Endothelial cell (in vitro differentiated cells): ENCODE measurements around the gene AFAP1L2. TPM values are rescaled to one million over a fixed set of nuclear protein-coding genes. Genes with fewer than 3 reads are reported as not detected.

Experiments used
- DNase-seq: peaks from one replicate; pipeline ENCODE4 v3.0.0; 2021; ENCODE audit warnings: low spot score
- H3K27ac Mint-ChIP-seq: one replicate; pipeline ENCODE4 v1.8.0; 2021; ENCODE audit warnings: mixed read lengths, inconsistent platforms; ENCODE audit not compliant: unreplicated experiment
- H3K27me3 Mint-ChIP-seq: one replicate; pipeline ENCODE4 v1.8.0; 2021; ENCODE audit warnings: mild to moderate bottlenecking, moderate library complexity, mixed read lengths, inconsistent platforms; ENCODE audit not compliant: unreplicated experiment
- H3K36me3 Mint-ChIP-seq: one replicate; pipeline ENCODE4 v1.8.0; 2021; ENCODE audit warnings: mild to moderate bottlenecking, low read depth, mixed read lengths, inconsistent platforms; ENCODE audit not compliant: unreplicated experiment
- H3K4me1 Mint-ChIP-seq: one replicate; pipeline ENCODE4 v1.8.0; 2021; ENCODE audit warnings: mild to moderate bottlenecking, mixed read lengths, inconsistent platforms; ENCODE audit not compliant: unreplicated experiment
- H3K4me3 Mint-ChIP-seq: one replicate; pipeline ENCODE4 v1.8.0; 2021; ENCODE audit warnings: mild to moderate bottlenecking, mixed read lengths, inconsistent platforms; ENCODE audit not compliant: unreplicated experiment
- H3K9me3 Mint-ChIP-seq: one replicate; pipeline ENCODE4 v1.8.0; 2021; ENCODE audit warnings: mixed read lengths, inconsistent platforms; ENCODE audit not compliant: unreplicated experiment
- total RNA-seq: library from RNA; stranded (reverse); fragmentation: NEBNext Ultra II Directional; extraction: Animal tissue kit (Norgen Biotek cat#: 25700); gene quantifications from one replicate; pipeline ENCODE4 v1.2.1, GENCODE V29; 2021; ENCODE audit not compliant: unreplicated experiment
- TF ChIP-seq, protein P1 (sequence below): fragments of 200-600 bp; sonication (generic); IDR thresholded peaks from one replicate; pipeline ENCODE4 v1.5.0; 2021; ENCODE audit warnings: antibody characterized with exemption; ENCODE audit not compliant: unreplicated experiment

AFAP1L2 gene
- total RNA-seq, 1 donor from 2014 or later: 0.77 TPM

GRCh38 chr10:114372995-114373394, 31.3 kb downstream of the AFAP1L2 start:
- Mint-ChIP-seq H3K36me3 (no peaks in the 10 kb centered on the region), H3K27ac (no peak overlapping the region), H3K27me3 (peaks cover 2% of the 10 kb centered on the region), H3K4me3 (no peak overlapping the region), H3K4me1 (peaks cover 5% of the 10 kb centered on the region), H3K9me3 (no peaks in the 10 kb centered on the region)
- no peak for DNase-seq
- TF ChIP-seq, protein P1, sequence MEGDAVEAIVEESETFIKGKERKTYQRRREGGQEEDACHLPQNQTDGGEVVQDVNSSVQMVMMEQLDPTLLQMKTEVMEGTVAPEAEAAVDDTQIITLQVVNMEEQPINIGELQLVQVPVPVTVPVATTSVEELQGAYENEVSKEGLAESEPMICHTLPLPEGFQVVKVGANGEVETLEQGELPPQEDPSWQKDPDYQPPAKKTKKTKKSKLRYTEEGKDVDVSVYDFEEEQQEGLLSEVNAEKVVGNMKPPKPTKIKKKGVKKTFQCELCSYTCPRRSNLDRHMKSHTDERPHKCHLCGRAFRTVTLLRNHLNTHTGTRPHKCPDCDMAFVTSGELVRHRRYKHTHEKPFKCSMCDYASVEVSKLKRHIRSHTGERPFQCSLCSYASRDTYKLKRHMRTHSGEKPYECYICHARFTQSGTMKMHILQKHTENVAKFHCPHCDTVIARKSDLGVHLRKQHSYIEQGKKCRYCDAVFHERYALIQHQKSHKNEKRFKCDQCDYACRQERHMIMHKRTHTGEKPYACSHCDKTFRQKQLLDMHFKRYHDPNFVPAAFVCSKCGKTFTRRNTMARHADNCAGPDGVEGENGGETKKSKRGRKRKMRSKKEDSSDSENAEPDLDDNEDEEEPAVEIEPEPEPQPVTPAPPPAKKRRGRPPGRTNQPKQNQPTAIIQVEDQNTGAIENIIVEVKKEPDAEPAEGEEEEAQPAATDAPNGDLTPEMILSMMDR: no peak

GRCh38 chr10:114372179-114372578, 32.1 kb downstream of the AFAP1L2 start:
- Mint-ChIP-seq H3K27me3 (peaks cover 2% of the 10 kb centered on the region), H3K27ac (no peak overlapping the region), H3K9me3 (no peaks in the 10 kb centered on the region), H3K36me3 (no peaks in the 10 kb centered on the region), H3K4me3 (no peak overlapping the region), H3K4me1 (peaks cover 5% of the 10 kb centered on the region)
- no peak for DNase-seq
- TF ChIP-seq, protein P1: no peak

DNA sequence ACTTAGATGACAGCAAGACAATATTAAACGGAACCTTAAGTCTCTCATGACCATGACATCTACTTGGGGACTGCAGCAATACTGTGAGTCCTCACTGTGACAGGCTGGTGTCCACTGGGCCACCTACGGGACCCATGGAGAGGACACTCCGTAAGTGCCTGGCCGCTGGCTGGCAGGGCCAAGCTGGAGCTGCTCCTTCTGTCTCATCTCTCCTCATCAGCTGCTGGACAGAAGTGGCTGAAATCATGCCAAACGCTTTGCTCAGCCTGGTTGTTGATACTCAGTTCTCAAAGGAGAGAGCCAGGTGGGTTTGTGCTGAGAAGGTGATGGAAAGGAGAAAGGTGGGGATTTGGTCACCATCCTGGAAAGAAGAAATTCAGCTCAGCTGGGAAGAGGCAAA, 33.3 kb downstream of the AFAP1L2 start:
- no peaks in the 10 kb centered on the region for H3K36me3 Mint-ChIP-seq
- no peak overlapping the region for H3K27ac Mint-ChIP-seq
- H3K9me3 Mint-ChIP-seq: no peaks in the 10 kb centered on the region
- TF ChIP-seq, protein P1: no peak
- H3K4me3 Mint-ChIP-seq: no peak overlapping the region
- peaks cover 2% of the 10 kb centered on the region for H3K27me3 Mint-ChIP-seq
- no peak for DNase-seq
- peaks cover 5% of the 10 kb centered on the region for H3K4me1 Mint-ChIP-seq

GRCh38 chr10:114370199-114370598, 34.1 kb downstream of the AFAP1L2 start:
- H3K27ac Mint-ChIP-seq: no peak overlapping the region
- H3K4me3 Mint-ChIP-seq: no peak overlapping the region
- H3K4me1 Mint-ChIP-seq: peaks cover 5% of the 10 kb centered on the region
- no peaks in the 10 kb centered on the region for H3K36me3 Mint-ChIP-seq
- no peak for DNase-seq
- H3K27me3 Mint-ChIP-seq: peaks cover 3% of the 10 kb centered on the region
- H3K9me3 Mint-ChIP-seq: no peaks in the 10 kb centered on the region
- TF ChIP-seq, protein P1: no peak

- H3K36me3 Mint-ChIP-seq: no peaks in the 10 kb centered on the region
- peaks cover 5% of the 10 kb centered on the region for H3K4me1 Mint-ChIP-seq
- no peak overlapping the region for H3K4me3 Mint-ChIP-seq
- DNase-seq: no peak
- H3K27me3 Mint-ChIP-seq: peaks cover 1% of the 10 kb centered on the region
- H3K9me3 Mint-ChIP-seq: no peaks in the 10 kb centered on the region
- TF ChIP-seq, protein P1: no peak
- no peak overlapping the region for H3K27ac Mint-ChIP-seq
Observed at GRCh38 chr10:114368057-114368391, 36.3 kb downstream of the AFAP1L2 start.
